Measurements from ENCODE around the gene SLC1A4. TPM values are rescaled to one million over a fixed set of nuclear protein-coding genes. Genes with fewer than 3 reads are reported as not detected.

Gene SLC1A4
- total and polyA plus RNA-seq, 2 donors from 2014 or later: 2.1 to 10.6 TPM

DNA sequence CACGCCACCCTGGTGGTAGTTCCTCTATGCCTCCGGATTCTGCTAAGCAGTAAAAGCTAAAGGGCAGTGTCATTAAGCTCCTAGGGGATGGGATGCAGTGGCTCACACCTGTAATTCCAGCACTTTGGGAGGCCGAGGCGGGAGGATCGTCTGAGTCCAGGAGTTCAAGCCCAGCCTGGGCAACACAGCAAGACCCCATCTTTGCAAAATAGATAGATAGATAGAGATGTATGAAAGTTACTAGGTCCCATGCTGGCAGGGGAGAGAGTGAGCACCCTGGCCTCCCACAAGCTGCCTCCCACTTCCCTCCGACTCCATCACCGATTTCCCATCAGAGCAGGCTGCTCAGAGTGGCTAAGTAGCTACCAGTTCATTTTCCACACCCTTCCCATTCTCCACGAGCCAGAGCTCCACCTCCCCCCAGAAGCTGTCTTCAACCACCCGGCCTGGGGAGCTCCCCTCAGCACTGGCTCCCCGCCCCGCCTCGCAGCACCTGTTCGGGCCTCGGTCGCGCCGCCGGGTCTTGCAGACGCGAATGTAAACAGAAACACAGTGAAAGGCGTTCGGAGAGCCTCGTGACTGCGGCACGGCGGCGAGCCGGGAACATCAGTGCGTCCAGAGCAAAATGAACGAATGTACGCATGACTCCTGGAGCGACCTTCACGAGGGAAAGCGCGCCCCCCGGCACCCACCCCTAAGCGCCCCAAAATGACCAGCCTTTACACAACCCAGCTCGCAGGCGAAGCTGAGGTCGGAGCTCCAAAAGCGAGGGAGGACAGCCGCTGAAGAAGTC, 66.4 kb downstream of the SLC1A4 start:
- H3K4me1 ChIP-seq (ENCODE audit: control insufficient read depth in 2 of 3, insufficient read depth in 2 of 3, low read depth in 1 of 3, low read length in 3 of 3): peaks cover 5 to 9% (median 9%) of the 10 kb centered on the region in 3 donors
- DNase-seq (peak in 1 of 5 donors; percentile 92), FAIRE-seq (no peak)
- no peaks in the 10 kb centered on the region for H3K36me3 ChIP-seq (ENCODE audit: control insufficient read depth in 2 of 3, insufficient read depth in 3 of 3, low read length in 3 of 3)
- H3K9ac ChIP-seq (ENCODE audit: low read length in 3 of 3): peak overlapping the region in 2 of 3 donors; percentile 52 to 54
- H3K9me3 ChIP-seq (ENCODE audit: control insufficient read depth in 2 of 3, insufficient read depth in 1 of 3, low read length in 3 of 3): no peaks in the 10 kb centered on the region
- TF ChIP-seq, protein P1, sequence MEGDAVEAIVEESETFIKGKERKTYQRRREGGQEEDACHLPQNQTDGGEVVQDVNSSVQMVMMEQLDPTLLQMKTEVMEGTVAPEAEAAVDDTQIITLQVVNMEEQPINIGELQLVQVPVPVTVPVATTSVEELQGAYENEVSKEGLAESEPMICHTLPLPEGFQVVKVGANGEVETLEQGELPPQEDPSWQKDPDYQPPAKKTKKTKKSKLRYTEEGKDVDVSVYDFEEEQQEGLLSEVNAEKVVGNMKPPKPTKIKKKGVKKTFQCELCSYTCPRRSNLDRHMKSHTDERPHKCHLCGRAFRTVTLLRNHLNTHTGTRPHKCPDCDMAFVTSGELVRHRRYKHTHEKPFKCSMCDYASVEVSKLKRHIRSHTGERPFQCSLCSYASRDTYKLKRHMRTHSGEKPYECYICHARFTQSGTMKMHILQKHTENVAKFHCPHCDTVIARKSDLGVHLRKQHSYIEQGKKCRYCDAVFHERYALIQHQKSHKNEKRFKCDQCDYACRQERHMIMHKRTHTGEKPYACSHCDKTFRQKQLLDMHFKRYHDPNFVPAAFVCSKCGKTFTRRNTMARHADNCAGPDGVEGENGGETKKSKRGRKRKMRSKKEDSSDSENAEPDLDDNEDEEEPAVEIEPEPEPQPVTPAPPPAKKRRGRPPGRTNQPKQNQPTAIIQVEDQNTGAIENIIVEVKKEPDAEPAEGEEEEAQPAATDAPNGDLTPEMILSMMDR (IDR thresholded peaks at IDR 0.05; ENCODE audit: borderline replicate concordance, extremely low read depth, insufficient read depth): no peak
- H3K27me3 ChIP-seq (ENCODE audit: control insufficient read depth, insufficient read depth, low read length): no peaks in the 10 kb centered on the region
- H3K4me3 ChIP-seq (ENCODE audit: low read length in 3 of 3): peak overlapping the region; percentile 72 to 80 (median 76)
- H3K27ac ChIP-seq (ENCODE audit: low read depth in 2 of 2, low read length in 2 of 2): peak overlapping the region; percentile 35 to 64
- intact Hi-C loops (cut with DNase I): no loop called here

DNA sequence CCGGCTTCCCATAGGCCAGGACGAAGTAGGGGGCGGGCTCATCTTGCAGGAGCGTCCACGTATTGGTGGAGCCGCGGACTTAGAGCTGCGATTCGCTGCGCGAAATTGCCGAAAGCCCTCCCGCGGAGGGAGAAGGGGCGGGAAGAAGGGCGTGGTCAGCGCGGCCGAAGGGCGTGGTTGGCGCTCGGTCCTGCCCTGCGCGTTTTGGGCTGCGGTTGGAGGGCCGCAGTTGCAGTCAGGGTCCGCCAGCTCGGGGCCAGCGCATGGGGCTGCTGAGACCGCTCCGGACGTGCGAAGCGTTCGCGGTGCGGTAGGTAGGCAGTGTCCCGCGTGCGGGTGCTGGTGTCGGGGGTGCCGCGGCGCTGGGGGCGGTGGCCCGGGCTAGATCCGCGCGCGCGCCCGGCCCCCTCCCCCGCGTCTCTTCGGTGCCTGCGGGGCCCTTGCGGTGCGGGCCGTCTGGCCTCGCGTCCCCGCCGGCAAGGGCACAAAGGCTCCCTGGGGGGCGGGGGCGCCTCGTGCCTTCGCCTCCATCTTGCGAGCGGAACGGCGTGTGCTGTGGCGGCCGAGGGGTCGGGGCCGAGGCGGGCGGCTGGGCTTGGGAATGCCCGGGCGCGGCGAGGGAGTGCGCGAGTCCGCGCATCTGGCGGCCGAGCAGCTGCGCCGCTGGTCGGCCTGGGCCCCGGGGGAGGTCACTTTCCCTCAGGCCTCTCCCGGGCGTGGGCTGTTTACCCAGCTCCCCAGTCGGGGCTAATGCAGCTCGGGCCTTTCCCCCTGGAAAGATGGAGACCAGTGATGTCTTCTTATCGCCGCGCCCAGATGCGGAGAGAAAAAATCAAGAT, 67.2 kb downstream of the SLC1A4 start, which contains the start of gene CEP68:
Gene CEP68, plus strand, starts transcription at position 202 of the 839 bp plus-strand sequence. CDS start 13,029 bp downstream, outside the sequence.
- Histone ChIP-seq H3K27ac (ENCODE audit: low read depth in 2 of 2, low read length in 2 of 2) (peak within 1 kb of the TSS; percentile 49 to 64), H3K27me3 (ENCODE audit: control insufficient read depth, insufficient read depth, low read length) (no peaks in the 10 kb centered on the region), H3K9me3 (ENCODE audit: control insufficient read depth in 2 of 3, insufficient read depth in 1 of 3, low read length in 3 of 3) (no peaks in the 10 kb centered on the region), H3K4me1 (ENCODE audit: control insufficient read depth in 2 of 3, insufficient read depth in 2 of 3, low read depth in 1 of 3, low read length in 3 of 3) (peaks cover 5 to 9% (median 9%) of the 10 kb centered on the region in 3 donors), H3K9ac (ENCODE audit: low read length in 3 of 3) (peak within 1 kb of the TSS; percentile 17 to 70 (median 57)), H3K4me3 (ENCODE audit: low read length in 3 of 3) (peak within 1 kb of the TSS; percentile 74 to 80 (median 76)), H3K36me3 (ENCODE audit: control insufficient read depth in 2 of 3, insufficient read depth in 3 of 3, low read length in 3 of 3) (no peaks in the 10 kb centered on the region)
- peak; percentile 95 for FAIRE-seq
- TF ChIP-seq, protein P1 (IDR thresholded peaks at IDR 0.05; ENCODE audit: borderline replicate concordance, extremely low read depth, insufficient read depth): peak; percentile 1
- intact Hi-C loops (cut with DNase I): no loop called here
- DNase-seq: peak; percentile 98 to 99 (median 98)

DNA sequence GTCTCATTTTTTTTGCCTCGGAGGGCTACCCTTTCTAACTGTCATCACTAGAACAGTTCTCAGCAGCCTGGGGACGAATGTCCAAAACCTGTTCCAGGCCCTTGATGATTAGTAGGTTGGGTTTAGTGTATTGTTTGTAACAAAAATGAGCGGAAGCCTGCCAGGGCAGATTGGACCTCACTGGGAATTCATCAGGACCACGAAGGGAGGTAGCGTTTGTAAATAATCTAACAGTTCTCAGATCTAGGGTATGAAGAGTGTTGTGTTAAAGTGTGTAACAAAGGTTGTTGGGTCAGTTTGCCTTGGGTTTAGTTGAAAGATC, 67.8 kb downstream of the SLC1A4 start:
- Histone ChIP-seq H3K27me3 (ENCODE audit: control insufficient read depth, insufficient read depth, low read length) (no peaks in the 10 kb centered on the region), H3K4me1 (ENCODE audit: control insufficient read depth in 2 of 3, insufficient read depth in 2 of 3, low read depth in 1 of 3, low read length in 3 of 3) (peaks cover 5 to 14% (median 11%) of the 10 kb centered on the region in 3 donors), H3K9me3 (ENCODE audit: control insufficient read depth in 2 of 3, insufficient read depth in 1 of 3, low read length in 3 of 3) (no peaks in the 10 kb centered on the region), H3K9ac (ENCODE audit: low read length in 3 of 3) (peak overlapping the region; percentile 15 to 70 (median 57)), H3K36me3 (ENCODE audit: control insufficient read depth in 2 of 3, insufficient read depth in 3 of 3, low read length in 3 of 3) (no peaks in the 10 kb centered on the region), H3K4me3 (ENCODE audit: low read length in 3 of 3) (peak overlapping the region; percentile 62 to 80 (median 74)), H3K27ac (ENCODE audit: low read depth in 2 of 2, low read length in 2 of 2) (peak overlapping the region; percentile 49 to 64)
- intact Hi-C loops (cut with DNase I): no loop called here
- DNase-seq (no peak), FAIRE-seq (no peak)
- TF ChIP-seq, protein P1 (IDR thresholded peaks at IDR 0.05; ENCODE audit: borderline replicate concordance, extremely low read depth, insufficient read depth): no peak
